Stimulated activated CD8-positive, alpha-beta memory T cell treated with anti-CD3 and anti-CD28 coated beads, Interleukin-7, amount 100 ng/mL, for 4 hours (primary cell): Measurements from ENCODE around the gene ARMH4.

Experiments
- DNase-seq, 2 donors: peaks; one replicate each; pipeline ENCODE4 v3.0.0-alpha.2; 2020; ENCODE audit warnings: low read depth in 2 of 2

Gene ARMH4

DNA sequence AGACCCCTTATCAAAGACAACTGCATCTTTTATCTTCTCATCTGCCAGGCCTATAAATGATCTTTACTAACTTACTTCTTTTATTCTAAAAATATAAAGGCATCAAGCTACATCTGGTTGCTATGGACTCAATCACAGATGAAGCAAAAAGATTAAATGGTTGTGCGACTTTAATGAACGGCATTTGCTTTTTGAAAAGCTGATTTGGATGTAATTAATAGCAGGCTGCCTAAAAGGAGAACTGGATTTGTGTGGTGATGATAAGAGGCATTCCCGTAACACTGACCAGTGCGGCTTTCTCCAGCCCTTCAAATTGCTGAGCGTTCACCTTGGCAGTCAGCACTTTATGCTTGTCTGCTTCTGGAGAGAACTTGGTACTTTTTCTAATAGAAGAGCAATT, 103.8 kb downstream of the ARMH4 start:
- no peak for DNase-seq

GRCh38 chr14:58027904-58028303, 124.1 kb downstream of the ARMH4 start:
- no peak for DNase-seq

GRCh38 chr14:58026967-58027366, 125.0 kb downstream of the ARMH4 start:
- no peak for DNase-seq

- no peak for DNase-seq
These were observed 125.8 kb downstream of the ARMH4 start for GRCh38 chr14:58026219-58026618.

- DNase-seq = no peak
These were observed 137.2 kb downstream of the ARMH4 start for GRCh38 chr14:58014778-58015177.

GRCh38 chr14:58002618-58003017, 149.4 kb downstream of the ARMH4 start:
- no peak for DNase-seq

DNA sequence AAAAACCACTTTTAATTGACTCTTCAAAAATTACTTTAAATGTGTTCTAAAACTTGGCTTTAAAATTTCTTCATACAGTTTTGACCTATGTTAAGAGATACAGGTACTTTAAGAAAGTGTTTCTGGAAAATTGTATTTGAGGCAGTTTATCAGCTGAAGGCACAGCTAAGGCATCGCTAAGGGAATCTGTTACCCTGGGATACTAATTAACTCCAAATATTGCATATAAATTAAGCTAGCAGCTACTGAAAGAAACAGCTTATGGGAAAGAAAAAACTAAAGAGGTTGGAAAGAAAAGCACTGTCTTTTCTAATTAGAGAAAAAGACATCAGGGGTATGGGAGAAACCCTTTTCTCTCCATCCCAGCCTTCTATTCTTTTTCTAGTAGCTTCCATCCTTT, 152.0 kb downstream of the ARMH4 start:
- DNase-seq = no peak

DNA sequence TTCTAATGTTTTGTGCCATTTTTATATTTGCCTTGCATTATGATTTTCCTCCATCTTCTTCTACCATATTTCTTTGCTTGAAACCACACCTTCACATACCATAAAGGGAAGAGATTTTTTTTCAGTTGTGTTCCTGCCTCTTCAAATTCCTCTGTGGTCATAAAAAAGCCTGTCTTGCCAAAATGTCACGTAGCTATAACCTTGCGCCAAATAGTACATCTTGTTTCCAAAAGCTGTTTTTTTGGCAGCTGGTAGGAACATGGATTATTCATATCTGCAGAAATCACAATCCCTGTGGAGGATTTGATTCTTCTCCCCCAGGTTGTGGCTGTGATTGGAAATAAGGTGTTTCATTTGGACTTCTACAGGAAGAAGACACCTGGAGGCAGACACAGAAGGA, 152.5 kb downstream of the ARMH4 start:
- DNase-seq = no peak

DNA sequence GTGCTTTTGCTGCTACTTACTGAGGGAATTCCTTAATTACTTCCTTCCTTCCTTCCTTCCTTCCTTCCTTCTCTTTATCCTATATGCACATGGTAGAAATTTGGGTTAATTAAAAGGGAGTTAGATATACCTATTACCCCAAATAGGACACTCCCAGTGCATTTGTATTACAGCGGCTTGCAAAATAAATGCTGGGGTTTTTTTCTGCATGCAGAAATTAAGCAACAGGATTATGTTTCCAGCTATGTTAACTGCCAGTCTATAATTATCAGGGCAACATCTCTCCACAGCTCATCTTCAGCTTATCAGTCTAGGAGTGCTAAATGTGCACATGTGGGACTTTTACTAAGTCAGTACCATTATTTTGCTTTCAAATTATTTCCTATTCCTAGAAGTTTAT, 153.2 kb downstream of the ARMH4 start:
- DNase-seq = no peak

DNA sequence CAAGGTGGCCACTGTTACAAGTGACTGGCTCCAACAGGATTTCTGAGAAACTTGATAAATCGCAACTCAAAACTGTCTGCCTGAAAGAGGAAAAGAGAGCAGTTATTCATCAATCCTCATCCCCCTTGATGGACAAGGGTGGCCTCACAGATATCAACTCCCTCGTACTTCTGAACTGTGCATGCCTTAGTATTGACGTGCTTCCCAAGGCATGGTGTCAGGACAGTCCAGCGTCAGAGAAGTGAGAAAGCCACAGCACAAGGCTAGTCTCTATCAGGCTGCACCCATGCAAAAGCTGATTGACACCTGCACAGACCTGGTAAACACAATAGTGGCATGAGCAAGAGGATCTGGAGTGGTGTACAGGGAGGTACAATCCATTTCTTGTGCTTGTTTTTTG, 160.7 kb downstream of the ARMH4 start:
- DNase-seq = no peak

DNA sequence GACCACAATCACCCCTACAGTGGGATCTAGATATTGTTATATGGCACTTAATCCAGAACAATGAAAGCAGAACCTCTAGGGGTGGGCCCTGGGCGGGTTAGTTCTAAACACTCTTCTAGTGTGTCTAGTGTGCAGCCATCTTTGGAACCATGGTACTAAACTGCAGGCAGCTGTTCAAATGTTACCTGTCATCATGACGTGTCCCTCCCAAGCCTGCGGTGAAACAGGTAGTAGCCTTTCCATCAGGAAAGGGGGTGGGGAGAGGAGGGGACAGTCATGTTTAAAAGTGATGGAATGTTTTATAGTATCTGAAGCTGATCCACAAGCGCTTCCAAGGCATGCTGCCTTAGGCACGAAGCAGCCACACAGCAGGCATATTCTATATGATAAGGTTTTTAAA, 163.6 kb downstream of the ARMH4 start:
- no peak for DNase-seq

GRCh38 chr14:57987596-57988300, 164.3 kb downstream of the ARMH4 start:
- DNase-seq = no peak

DNA sequence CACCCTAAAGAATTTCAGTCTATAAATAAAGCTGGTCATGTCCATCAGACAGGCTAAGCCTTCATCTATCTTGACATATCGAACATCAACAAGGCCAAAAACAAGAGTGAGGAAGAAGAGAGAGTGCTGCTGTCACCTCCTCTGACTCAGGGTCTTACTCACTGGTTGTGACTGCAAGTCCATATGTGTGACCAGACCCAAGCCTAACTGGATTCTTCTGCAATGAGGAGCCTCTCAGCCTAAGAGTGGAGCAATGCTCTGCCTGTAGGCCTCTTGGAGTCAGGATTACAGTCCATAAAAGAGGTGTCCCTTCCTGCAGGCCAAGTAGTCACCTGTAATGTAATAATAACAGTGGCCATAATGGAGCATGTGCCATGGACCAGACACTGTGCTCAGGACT, 165.0 kb downstream of the ARMH4 start:
- DNase-seq = no peak

DNA sequence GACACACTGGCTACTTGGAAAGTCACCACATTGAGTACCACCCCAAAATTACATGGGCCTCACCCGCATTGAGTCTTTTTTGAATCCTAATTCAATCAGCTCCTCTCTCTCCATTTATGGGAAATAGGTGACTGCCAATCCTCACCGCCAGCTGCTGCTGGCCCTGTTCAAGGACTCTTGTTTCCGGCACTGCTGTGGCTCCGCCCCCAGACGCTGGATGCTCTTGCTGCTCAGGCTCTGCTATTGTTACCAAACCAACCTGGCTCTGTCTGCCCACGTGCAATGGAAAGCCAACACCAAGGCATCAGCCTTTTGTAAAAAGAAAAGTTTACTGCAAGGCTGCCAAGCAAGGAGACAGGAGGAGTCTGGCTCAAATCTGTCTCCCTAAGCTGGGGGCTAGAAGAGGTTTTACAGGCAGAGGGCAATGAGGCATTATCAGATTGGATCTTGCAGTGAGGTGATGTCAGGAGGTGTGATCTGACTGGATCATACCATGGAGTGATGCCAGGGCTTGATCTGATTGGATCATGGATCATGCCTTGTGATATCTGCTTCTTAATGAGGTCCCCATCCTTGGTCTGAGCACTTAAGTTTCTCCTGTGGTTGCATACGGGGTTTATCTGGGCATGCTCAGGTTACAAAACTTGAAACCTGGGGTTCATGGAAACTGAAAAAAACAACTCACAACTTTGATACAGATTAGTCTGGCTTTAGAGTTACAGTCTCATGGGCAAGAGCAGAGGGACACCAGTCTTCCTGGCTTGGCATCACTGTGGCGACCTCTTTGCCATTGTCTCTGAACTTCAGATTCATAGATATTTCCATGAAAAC, 169.0 kb downstream of the ARMH4 start:
- no peak for DNase-seq

DNA sequence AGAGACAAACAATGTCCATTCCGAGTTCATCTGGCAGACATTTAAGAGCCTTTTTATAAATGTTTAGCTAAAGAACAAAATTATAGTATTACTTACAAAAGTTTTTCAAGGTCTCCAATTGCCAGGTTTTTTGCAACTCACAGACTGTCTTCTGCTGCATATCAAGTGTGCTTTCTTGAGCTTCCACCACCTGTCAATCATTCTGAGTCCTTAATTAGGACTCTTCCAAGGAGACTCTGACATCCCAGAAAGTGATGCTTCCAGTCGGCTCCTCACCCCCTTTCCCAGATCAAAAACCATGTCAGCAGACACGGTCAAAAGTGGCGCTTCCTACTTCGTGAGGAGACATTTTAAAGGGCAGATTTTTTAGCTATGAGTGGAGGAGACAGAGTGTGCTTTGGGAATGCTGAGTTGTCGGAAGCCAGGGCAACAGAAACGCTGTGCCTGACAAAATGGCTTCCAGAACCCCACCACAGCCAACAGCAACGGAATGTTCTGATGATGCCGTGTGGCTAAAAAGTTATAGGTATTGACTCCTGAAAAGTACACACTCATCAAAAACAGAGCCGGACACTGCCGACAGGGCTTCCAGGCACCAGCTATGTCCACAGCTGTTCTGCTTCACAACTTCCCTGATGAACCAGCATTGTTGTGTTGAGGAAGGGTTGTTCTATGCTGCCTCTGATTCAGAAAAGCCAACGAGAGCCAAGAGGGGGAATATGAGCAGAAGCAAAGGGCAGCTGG, 170.0 kb downstream of the ARMH4 start:
- DNase-seq = no peak

- DNase-seq = no peak
These were observed 172.5 kb downstream of the ARMH4 start for GRCh38 chr14:57979376-57980048.

GRCh38 chr14:57976701-57977100, 175.3 kb downstream of the ARMH4 start:
- no peak for DNase-seq

- no peak for DNase-seq
These were observed 177.1 kb downstream of the ARMH4 start for GRCh38 chr14:57974896-57975295.

DNA sequence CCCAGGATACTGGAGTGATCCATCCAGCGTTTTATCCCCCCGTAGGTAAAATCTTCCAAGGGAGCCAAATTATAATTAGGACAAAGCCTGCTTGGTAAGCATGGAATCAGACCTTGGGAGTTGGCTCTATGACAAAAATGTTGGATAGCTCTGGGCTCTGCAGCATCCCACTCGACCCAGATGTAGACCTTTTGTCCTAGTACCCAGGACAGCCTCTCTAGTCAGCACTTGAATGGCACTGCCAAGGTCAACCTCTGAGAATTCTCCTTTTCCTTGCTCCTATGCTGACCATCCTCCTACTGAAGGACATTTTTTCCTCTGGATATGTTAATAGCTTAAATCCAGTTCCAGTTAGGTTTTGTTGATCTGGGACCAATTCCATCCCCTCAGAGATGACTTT, 181.4 kb downstream of the ARMH4 start:
- no peak for DNase-seq

GRCh38 chr14:57970175-57970574, 181.8 kb downstream of the ARMH4 start:
- DNase-seq = no peak

- DNase-seq = no peak
These were observed 188.9 kb downstream of the ARMH4 start for GRCh38 chr14:57963071-57963470.
